GM19025 (cell line): ENCODE data around the gene CEP95.

Experiments used
- ATAC-seq: cut with Tn5 transposase; IDR thresholded peaks from one replicate; pipeline ENCODE4 v1.9.1; 2021; ENCODE audit warnings: mild to moderate bottlenecking, low read depth, moderate library complexity; ENCODE audit not compliant: unreplicated experiment

Gene CEP95

DNA sequence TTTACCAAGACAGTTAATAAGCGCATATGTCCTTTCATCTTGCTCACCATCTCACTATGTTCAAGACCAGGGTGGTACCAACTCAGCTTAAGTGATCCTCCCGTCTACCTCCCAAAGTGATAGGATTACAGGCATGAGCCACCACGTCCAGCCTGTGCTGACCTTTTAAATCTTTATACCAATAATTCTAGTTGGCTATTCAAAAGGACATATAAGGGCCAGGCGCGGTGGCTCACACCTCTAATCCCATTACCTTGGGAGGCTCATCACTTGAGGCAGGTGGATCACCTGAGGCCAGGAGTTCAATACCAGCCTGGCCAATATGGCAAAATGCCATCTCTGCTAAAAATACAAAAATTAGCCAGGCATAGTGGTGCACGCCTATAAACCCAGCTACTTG lies 2.4 kb downstream of the CEP95 start:
- ATAC-seq, result no peak

DNA sequence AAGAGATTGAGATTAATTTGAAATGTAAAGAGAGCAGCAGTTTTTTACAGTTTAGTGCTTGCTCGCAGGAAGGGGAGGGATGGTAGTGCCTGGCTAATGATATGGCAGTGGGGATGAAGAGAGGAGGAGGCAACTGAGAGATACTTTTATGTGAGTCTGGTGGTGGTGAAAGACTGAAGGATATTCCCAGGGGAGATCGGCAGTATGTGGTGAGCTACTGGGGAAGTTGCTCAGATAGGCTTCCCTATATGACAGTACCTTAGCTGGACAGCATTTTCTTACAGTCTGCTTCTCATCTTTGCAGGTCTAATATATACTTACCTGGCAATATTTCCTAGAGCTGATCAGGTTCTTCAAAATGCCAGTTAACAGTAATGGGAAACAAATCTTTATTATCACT lies 8.6 kb downstream of the CEP95 start:
- ATAC-seq, result no peak

DNA sequence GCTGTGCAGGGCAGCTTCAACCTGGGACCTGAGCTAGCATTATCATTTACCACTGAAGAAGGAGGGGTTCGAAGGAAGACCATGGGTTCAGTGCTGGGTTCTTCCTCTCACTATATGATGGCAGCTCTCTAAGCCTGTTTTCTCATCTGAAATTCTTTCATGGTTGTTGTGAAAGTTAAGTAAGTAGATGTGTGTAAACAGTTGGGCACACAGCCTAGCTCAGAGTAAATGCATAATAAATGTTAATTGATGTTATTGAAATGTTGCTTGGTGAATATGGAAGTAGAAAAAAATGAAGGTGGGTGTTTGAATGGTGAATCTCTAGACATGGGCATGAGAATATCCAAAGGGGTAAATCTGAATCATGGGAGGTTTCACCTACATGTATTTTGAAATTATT lies 9.1 kb downstream of the CEP95 start:
- no peak for ATAC-seq

DNA sequence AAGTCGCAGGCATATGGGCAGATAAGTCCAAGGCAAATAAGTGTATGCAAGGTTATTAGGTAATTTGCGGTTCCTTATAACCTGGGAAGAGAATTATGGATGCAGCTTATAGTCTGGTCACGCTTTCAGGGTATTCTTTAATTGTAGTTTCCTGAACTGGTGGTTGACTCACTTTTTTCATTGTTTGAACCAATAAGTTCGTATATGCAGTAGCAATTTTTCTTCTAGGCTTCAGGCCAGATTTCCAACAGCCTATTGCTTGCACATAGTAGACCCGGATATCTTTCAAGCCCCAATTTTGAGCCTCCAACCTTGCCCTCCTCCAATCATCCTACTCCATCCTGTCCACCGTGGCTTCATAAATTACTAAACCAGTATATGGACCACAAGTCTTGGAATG lies 12.8 kb downstream of the CEP95 start:
- no peak for ATAC-seq

DNA sequence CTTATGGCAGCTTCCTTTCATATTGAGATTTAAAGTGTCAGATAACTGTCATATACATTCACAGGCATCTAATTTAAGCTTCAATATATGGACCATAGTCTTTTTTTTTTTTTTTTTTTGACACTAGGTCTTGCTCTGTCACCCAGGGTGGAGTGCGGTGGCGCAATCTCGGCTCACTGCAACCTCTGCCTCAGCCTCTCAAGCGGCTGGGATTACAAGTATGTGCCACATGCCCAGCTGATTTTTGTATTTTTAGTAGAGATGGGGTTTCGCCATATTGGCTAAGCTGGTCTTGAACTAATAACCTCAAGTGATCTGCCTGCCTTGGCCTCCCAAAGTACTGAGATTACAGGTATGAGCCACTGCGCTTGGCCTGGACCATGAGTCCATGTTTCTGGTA lies 13.6 kb downstream of the CEP95 start:
- no peak for ATAC-seq

DNA sequence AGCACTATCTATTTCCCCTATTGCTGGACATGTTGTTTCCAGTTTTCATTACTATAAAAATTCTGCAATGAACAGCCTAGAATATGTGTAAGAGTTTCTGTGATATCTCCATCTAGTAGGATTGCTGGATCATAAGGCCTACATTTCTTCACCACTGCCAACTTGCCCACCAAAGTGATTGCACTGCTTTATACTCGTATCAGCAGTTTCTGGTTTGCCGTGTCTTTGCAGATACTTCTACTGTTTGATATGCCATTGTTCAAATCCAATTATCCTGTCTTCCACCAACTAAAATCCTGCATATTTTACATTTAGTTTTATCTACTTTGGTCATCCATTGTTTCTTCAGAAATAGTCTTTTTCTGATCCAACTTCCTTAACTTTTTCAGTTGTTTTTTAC lies 21.1 kb downstream of the CEP95 start:
- ATAC-seq, result no peak

DNA sequence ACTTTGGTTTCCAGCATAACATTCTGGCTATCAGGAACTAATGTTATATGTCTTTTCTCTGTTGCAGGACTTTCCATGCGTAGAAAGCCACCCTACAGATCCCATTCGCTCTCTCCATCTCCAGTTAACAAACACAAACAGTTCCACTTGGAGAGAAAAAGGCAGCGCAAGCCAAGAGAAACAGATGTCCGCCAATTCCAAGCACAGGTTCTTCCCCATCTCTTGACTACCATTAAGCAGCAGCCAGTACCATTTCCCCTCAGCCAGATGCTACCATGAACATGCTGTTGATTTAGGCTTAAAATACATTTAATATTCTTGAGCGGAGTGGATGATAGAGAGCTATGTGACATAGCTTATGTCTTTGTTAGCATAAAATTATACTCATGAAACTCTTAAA lies 22.4 kb downstream of the CEP95 start:
- ATAC-seq, result no peak

DNA sequence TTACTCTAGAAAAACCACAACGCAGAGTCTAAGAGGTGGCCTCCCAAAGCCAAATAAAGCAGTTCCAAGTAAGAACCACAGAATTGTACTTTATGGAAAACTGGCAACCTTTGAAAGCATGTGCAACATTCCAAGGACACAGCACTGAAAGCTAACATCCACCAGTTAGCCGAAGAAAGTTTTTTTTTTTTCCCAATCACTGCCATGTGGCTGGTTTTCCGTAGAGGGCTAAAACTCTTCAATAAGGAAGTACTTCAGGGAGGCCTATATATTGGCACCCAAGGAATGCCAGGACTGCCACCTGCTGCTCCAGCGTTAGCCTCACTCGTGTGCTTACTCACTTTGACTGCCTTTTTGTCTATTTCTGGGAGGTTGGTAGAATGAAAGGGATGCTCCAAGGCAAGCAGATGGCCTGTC lies 25.2 kb downstream of the CEP95 start:
- ATAC-seq, result no peak

DNA sequence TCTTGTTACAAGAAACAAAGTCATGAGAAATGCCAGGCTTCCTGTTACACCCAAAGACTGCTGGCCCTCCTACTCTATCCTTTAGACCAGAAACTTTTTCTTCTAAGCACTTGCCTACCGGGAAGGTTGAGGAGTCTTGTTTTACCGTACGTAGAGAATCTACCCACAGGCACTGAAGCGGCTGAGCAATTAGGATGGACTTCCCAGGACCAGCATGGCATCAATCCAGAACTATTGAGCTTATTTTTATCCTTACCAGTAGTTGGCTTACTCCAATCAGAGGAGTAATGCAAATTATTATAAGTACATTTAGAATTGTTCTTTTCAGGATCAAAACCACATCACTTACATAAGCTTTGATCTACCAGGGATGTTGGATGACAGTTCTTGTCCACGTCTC lies 25.6 kb downstream of the CEP95 start:
- ATAC-seq, result no peak

DNA sequence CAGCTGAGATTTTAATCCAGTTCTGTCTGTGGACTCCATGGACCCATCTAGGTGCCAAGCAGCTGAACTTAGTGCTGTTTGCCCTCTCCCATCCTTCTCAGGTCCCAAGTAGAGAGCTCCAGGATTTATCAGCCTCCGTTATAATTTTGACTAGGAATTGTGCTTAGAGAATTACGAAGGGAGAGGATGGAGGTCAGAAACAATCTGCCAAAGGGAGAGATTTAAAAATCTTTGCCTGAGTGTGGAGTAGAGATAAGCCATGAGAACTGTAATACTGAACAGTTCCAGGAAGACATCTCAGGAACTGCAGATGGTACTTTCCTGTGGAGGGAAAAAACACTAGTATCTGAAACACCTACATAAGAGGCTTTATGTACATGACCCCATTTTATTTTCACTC lies 27.0 kb downstream of the CEP95 start:
- no peak for ATAC-seq

DNA sequence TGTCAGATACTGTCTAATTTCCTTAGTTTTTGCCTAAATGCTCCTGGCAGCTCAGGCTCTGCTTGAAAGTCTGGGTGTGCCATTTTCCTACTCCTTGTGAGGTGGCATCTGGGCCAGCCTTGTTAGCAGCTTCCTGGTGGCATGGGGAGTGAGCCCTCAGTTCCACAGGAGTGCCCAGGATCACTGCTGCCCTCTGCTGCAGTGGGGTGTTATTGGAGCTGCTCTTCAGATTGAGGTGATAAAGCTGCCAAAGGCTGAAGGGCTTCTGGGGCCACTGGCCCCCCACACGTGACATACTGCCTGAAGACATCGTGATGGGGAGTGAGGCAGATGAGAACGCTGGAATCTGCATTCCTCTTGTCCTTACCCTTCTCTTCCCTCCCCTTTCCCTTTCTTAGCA lies 27.4 kb downstream of the CEP95 start:
- ATAC-seq, result no peak

DNA sequence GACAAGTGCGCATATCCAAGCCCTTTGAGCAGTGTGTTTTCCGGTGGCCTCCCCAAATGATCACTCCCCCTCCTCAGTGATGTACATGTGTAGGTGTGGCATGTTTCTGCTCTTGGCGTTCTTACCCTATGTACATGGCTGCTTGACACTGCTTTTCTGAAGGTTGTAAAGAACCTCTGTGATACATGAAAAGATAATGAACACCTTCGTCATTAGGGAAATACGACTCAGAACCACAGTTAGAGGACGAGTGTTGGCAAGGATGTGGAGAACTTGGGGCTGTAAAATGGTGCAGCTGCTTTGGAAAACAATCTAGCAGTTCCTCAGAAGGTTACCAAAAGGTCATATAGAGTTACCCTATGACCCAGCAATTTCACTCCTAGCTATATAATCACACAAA lies 28.6 kb downstream of the CEP95 start:
- no peak for ATAC-seq

DNA sequence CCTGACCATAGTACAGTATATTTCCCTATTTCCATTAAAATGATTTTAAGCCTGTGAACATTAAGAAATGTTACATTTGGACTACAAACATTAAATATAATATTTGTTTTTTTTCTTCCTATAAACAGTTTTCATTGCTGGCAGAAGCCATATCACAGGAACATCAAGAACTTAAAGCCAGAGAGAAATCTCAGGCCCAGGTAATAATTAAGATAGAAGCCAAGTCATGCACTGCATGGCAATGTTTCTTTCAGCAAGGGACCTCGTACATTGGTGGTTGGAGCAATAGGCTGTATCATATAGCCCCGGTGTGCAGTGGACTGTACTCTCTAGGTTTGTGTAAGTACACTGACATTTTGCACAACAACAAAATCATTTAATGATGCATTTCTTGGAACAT lies 30.1 kb downstream of the CEP95 start:
- no peak for ATAC-seq

DNA sequence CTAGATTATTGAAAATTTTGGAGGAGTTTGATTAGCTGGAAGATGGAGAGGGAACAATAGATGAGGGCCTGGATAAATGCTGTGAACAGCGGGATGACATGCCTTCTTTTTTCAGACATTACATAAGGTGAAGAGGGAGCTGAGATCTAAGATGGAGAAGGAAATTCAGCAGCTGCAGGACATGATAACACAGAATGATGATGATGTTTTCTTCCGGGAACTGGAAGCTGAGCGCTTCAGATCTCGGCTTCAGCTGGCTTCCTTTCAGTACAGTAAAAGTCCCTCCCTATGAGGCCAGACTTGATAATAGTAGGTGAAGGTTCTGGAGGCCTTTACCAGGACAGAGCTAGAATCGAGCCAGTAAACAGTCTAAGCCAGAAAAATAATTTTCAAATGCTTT lies 30.7 kb downstream of the CEP95 start:
- ATAC-seq, result no peak

DNA sequence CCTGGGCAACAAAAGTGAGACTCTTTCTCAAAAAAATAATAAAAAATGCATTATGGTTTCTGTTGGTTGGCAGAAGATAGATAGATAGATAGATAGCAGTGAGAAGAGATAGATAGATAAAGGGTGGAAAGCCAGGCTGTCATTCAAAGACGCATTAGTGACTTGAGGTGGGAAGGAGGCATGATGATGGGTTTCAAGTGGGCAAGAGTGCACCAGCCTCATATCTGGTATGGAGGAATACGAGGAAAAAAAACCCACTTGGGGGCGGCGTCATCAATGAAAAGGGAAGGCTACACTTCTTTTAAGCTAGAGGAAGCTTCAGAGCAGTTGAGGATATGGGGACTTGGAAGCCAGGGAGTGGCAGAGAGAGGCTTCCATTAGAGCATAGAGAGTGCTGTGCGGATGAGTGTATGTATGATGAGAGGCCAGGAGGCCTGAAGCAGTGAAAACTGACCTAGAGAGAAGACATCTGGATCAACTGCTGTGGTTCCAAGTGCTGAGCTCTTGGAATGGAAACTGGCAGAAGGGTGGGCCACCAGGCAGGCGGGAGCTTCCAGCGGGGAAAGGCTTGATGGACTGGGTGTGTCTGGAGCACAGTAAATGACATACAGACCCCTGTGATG lies 31.8 kb downstream of the CEP95 start:
- ATAC-seq, result no peak

DNA sequence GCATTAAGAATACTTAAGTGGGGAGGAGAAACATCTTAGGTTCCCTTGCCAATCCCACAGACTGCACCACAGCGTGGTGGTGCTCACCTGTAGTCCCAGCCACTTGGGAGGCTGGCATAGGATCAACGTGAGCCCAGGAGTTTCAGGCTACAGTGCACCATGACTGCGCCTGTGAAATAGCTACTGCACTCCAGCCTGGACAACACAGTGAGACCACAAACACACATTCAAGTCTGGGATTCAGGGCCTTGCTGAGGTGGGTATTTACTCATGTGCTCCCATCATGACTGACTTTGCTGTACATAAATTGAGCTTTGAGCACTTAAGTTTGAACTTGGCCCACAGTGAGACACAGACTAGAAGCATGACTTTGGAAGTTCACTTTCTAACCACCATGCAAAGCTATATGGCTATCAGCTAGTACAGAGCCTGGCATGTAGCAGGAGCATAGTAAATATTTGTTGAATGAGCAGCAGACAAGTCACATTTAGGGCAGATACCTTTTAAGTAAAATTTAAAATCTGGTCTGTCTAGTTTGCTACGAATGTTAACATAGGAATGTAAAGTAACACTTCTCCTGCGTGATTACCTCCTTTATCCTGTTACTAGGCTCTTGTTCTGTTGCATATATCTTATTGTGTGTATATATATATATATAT lies 33.5 kb downstream of the CEP95 start:
- no peak for ATAC-seq

DNA sequence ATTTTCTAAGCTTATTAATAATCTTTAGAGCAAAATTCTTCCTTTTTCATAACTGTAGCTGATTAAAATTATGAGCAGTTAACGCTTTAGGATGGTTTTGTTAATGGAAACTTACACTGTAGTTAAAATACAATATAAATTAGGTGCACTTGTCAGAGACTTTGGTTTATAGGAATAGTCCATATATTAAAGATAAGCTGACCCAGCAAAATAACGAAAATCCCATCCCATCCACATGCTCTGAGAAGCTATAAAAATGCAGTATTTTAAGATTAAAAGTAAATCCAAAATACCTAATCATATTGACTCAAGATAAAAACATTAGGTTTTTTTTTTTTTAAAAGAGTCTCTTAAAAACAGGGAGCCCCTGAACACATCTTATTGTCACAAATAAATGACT lies 38.0 kb downstream of the CEP95 start:
- ATAC-seq, result no peak

DNA sequence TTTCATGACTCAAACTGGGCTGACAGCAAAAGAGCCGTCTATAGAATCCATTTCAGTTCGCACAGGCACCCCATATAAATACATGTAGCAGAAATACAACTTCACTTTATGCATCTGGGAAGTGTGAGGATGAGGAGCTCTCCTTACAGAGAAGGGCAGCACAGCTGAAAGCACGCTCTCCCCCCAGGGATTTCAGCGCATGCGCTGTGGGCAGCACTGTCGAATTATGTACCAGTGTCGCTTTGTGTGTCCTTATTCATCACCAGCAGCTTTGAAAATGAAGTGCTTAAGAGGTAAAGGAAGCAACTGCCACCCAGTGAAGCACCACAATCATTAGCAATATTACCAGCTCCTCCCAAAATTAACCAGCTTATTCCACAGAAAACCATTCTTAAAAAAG lies 39.9 kb downstream of the CEP95 start:
- ATAC-seq, result no peak

DNA sequence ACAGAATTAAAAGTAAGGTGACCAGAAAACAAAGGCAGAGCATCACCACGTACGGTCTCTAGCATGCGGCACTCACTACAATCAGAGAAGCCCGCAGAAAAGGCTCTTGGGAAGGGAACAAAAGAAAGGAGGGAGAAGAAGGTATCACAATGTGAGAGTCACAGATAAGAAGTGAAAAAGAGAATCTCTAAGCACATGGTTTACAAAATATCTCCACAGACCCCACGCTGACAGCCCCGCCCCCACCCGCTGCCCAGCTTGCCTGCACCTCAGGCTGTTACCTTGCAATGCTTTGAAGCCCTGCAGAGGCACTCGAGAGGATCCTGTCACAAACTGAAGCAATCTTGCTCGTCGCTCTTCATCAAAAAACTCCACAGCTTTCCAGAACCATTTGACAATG lies 40.5 kb downstream of the CEP95 start:
- no peak for ATAC-seq

DNA sequence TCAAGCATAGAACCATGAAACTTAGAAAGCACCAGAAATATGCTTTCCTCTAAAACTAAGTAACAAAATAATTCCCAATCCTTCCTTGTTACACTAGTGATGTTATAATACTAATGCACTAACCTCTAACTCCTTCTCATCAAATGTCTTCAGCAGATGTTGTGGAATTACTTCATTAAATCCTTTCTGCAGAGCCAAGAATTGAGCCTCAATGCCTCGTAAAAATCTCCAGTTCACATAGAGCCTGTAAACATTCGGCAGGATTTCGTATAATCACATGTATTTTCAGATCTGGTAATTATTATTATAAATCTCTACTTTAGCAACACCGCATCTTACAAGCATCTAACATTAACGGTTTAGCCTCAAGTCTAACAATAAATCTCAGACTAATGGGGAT lies 44.7 kb downstream of the CEP95 start:
- no peak for ATAC-seq

DNA sequence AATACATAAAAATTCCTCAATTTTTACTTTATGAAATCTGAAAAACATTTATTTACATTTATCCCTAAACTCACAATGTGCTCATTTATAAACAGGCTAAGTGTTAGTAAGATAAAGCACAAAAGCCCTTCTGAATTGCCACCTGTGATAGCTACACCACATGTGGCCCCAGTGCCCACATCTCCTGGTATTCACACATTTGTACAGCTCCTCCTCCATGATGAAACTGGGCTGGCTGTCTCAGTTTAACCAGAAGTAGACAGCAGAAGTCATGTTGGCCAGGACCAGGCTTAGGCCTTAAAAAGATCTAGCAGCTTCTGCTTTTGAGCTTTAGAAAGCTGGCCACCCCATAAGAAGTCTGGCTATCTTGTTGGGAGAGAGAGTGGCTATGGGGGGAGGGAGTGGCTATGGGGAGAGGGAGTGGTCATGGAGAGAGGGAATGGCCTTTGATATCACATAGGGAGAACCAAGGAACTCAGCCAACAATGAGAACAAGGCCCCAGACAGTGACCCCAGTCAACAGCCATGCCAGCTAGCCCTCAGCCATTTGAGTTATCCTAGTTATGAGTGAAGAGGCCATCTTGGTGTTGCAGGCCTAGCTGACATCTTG lies 47.4 kb downstream of the CEP95 start:
- ATAC-seq, result no peak

DNA sequence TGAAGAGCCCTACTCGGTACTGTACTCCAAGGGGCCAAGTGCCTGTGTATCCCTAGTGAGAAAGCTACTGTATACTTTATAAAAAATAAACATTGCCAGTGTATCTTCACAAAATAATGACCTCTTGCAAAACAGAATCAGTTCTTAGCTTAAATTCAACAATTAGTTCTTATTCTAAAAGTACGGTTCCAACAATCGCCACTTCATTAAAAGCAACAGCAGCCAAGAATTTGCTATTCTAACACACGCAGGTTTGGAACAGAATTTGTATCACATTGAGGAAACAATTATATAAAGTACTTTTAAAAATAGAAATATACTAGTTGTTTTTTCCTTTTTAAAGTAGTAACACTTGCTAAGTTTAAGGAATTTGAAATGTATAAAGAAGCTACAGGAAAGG lies 48.5 kb downstream of the CEP95 start:
- no peak for ATAC-seq
